ENCODE measurements around the gene SVBP. TPM values are rescaled to one million over a fixed set of nuclear protein-coding genes. Genes with fewer than 3 reads are reported as not detected.

Gene SVBP
- total RNA-seq, 1 donor = 7.0 TPM

GRCh38 chr1:42765832-42766740 is 51.1 kb downstream of the SVBP start:
- DNase-seq (ENCODE audit: low read depth in 2 of 3, low spot score in 2 of 3) = peak in 2 of 3 donors; percentile 63 to 64

GRCh38 chr1:42765269-42765668 is 51.9 kb downstream of the SVBP start:
- no peak for DNase-seq (ENCODE audit: low read depth in 2 of 3, low spot score in 2 of 3)

- no peak for DNase-seq (ENCODE audit: low read depth in 2 of 3, low spot score in 2 of 3)
These were observed 54.9 kb downstream of the SVBP start for GRCh38 chr1:42762269-42762668.

DNA sequence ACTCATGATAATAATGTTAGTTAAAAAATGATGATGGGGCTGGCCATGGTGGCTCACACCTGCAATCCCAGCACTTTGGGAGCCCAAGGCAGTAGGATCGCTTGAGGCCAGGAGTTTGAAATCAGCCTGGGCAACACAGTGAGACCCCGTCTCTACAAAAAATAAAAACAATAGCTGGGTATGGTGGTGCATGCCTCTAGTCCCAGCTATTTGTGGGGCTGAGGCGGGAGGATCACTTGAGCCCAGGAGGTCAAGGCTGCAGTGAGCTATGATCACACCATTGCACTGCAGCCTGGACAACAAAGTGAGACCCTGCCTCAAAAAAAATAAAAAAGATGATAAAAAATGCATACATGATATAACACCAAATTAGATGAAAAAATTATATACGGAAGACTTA is 55.6 kb downstream of the SVBP start:
- DNase-seq (ENCODE audit: low read depth in 2 of 3, low spot score in 2 of 3) = no peak

DNA sequence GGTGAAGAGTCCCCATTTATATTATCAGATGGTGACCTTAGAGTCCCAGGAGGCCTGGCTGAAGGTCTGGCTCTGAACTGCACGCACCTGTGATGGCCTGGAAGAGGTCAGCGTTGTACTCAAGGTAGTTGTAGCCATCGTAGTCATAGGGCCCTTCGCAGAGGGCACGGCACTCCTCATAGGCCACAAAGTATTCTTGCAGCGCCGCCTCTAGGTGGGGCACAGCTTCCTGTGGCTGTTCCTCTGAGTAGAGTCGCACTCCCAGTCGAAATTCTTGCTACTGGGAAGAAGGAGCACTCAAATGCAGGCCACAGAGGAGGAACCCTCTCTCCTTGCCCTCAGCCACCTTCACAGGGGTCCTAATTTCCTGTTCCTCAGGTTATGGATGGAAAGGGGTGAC is 58.1 kb downstream of the SVBP start:
- DNase-seq (ENCODE audit: low read depth in 2 of 3, low spot score in 2 of 3) = peak in 1 of 3 donors; percentile 19

GRCh38 chr1:42758641-42759040 is 58.6 kb downstream of the SVBP start:
- peak in 1 of 3 donors; percentile 54 for DNase-seq (ENCODE audit: low read depth in 2 of 3, low spot score in 2 of 3)

- no peak for DNase-seq (ENCODE audit: low read depth in 2 of 3, low spot score in 2 of 3)
These were observed 59.3 kb downstream of the SVBP start for GRCh38 chr1:42757892-42758275.

Other genes with a start within 250 kb of the SVBP start
- gene PPIH, start 159.0 kb downstream of the SVBP start, total RNA-seq = 18.0 TPM
- gene YBX1, start 135.0 kb downstream of the SVBP start, total RNA-seq = 347 TPM
- gene CLDN19, start 77.2 kb downstream of the SVBP start, total RNA-seq = under 0.01 TPM
- 62.7 TPM for gene P3H1, start 50.4 kb downstream of the SVBP start, total RNA-seq
- 2.4 TPM for gene C1orf50, start 50.1 kb downstream of the SVBP start, total RNA-seq
- under 0.01 TPM for gene TMEM269, start 32.4 kb downstream of the SVBP start, total RNA-seq
- 9.7 TPM for gene ERMAP, start 275 bp downstream of the SVBP start, total RNA-seq
- gene ZNF691, start 29.2 kb upstream of the SVBP start, total RNA-seq = 14.8 TPM
- gene SLC2A1, start 141.5 kb upstream of the SVBP start, total RNA-seq = 83.5 TPM